Measurements from ENCODE around the gene OS9. TPM values are rescaled to one million over a fixed set of nuclear protein-coding genes. Genes with fewer than 3 reads are reported as not detected.

OS9 gene
- total RNA-seq, 1 donor from 2014 or later = 110 TPM

DNA sequence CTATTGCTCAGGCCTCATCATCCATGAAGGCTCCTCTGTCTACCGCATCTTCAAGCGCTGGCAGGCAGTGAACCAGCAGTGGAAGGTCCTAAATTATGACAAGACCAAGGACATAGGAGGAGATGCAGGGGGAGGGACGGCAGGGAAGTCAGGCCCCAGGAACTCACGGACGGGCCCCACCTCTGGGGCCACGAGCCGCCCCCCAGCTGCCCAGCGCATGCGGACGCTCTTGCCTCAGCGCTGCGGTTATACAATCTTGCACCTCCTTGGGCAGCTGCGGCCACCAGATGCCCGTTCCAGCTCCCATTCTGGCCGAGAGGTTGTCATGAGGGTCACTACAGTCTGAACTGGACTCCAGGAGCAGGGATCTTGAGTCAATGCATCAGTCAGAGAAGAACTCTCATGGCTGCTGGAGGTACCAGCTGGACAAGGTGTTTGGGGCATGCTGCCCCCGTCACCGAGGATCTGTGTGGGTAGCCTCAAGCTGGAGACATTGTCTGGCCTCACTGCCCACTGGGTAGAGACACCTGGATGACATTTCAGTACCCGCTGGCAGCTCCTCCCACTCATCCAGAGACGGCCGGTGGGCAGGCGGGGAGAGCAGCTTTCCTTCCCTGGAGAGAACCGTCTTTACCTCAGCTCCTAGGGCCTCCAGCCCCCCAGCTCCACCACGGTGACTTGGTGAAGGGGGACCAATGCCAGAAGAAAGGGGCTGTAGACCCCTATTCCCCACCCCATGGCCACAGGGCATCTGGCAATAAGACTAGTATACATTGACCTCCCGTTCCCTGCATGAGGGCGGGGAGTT lies 64.8 kb downstream of the OS9 start:
- intact Hi-C loops (cut with DNase I) = no loop called here
- DNase-seq (ENCODE audit: missing footprints) (no peak), ATAC-seq (no peak)

DNA sequence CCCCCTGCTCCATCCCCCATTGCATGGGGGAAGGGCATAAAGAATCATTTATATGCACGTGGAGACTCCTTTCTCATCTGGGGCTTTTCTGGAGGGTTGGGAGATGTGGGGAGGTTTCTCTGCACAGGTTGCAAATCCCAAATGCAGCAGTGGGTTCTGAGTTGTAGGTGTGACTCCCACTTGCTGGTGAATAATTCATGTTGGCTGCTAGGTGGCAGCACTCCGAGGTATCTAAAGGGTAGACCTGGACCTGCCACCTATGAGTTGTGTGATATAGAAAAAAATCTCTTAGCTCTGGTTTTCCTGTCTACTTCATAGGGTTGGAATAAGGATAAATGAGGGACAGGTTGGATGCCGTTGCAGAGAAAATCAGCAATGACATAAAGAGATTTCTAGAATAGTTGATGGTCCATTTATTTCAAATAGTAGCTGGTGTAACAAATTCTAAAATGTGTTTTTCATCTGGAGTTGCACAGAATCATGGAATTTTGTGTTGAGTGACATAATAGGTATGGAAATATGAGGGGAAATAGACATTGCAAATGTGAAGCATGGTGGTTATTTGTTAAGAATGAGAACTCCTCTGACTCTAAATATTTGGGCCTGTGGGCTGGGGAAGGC lies 65.5 kb downstream of the OS9 start:
- DNase-seq (ENCODE audit: missing footprints) = no peak
- ATAC-seq = no peak

DNA sequence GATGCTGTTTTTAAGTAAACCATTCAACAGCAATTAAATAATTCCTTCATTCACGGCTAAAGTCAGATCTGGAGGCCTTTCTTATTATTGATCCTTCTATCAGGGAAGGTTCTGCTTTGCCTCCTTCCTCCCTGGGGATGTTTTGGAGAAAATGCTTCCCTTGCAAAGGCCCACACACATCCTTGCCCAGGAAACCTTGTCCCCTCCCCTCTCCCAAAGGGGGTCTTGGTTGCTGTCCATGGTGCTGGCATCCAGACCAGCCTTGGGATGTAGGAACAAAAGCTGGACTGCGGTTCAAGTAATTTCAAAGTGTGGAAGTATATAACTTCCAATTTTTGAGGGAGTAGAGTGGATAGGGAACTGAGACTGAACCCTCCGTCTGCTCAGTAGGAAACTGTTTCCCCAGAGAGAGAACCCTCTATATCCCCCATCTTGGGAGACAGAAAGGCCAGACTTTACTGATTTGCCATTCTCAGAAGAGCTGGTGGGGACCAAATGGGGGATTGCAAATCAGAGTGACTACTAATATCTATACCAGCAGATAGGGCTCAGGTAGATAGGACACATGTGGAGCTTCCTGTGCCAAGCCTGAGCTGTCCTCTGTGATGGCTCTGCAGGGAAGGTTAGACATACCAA lies 66.5 kb downstream of the OS9 start:
- intact Hi-C loops (cut with DNase I) = no loop called here
- ATAC-seq (no peak), DNase-seq (ENCODE audit: missing footprints) (no peak)

More for the DNA sequence above, 65.5 kb downstream of the OS9 start:
- intact Hi-C loops (cut with DNase I) = no loop called here

DNA sequence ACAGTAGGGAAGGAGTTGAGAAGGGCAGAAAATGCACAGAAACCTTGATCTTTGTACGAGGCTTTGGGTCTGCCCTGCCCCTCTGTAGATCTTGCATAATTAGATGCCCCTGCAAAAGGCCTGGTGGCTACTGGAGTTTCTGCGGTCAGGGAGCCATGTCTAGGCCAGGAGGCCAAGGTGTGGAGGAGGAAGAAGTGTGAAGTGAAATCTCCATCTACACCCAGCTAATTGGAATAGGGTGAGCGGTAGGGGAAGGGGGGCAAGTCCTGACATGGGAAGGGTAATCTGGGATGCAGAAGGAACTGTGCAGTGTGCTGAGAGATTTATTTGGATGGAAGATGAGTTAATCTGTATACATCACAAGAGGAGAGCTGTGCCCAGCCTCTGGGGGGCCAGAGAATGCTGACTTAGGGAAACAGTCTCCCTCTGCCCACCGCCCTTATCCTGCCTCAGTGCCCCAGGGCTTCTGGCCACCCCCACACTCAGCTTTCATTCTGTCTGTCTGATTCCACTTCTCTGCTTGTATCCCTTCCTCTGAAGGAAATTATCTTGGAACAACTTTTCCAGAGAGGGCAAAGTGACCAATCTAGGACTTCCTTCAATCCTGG lies 67.6 kb downstream of the OS9 start:
- ATAC-seq = no peak

DNA sequence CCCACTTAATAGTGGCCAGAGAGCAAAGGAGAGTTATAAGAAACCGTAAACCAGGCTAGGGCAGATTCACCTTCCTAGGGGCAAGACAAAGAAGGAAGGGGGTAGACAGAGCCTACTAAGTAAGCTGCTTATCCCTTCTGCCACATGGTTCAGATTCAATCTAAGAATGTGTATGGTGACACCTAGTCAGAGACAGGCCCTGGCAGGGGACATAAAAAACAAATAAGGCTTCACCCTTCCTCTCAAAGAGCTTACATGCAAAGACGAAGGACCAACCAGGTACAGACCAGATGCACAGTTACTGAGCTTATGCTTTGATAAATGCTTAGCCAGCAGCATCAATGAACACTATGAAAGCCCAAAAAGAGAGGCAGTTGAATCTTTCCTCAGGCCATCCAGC lies 68.5 kb downstream of the OS9 start:
- ATAC-seq (no peak), DNase-seq (ENCODE audit: missing footprints) (no peak)
- intact Hi-C loops (cut with DNase I) = no loop called here

More for the DNA sequence above, 67.6 kb downstream of the OS9 start:
- no peak for DNase-seq (ENCODE audit: missing footprints)
- intact Hi-C loops (cut with DNase I) = no loop called here

DNA sequence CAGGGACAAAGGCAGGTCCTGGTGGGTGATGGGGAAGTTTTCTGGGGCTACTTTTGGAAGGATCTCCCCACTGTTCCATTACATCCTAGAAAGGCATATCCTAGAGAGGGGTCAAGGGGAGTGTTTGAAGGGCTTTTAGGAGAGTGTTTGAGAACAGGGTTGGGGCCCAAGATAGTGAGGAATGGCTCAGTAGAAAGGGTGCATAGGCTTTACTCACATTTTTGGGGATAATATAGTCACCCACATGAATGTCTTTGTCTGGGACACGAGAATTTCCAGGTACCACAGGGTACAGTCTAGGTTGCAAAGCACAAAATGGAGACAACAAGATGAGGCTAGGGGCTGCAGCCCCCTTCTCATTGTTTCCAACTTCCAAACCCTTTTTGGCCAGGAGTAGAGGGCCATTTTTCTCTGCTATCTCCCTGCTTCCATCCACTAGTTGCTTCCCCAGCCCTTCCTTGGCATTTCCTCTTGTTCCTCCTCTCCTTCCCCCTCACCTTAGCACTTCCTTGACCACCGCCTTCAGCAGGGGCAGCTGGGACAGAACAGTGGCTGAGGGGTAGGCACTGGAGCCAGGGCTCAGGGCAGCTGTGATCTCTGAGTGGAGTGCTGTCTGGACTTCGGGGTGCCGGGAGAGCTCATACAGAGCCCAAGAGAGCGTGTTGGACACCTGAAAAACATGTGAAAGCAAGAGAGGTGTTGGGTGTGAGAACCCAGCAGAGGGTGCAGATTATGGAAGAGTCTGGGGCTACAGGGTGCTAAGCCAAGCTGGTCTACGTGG lies 70.1 kb downstream of the OS9 start:
- DNase-seq (ENCODE audit: missing footprints) (no peak), ATAC-seq (no peak)
- intact Hi-C loops (cut with DNase I) = no loop called here

GRCh38 chr12:57764662-57765002 lies 70.7 kb downstream of the OS9 start:
- DNase-seq (ENCODE audit: missing footprints) (no peak), ATAC-seq (no peak)
- intact Hi-C loops (cut with DNase I) = no loop called here

DNA sequence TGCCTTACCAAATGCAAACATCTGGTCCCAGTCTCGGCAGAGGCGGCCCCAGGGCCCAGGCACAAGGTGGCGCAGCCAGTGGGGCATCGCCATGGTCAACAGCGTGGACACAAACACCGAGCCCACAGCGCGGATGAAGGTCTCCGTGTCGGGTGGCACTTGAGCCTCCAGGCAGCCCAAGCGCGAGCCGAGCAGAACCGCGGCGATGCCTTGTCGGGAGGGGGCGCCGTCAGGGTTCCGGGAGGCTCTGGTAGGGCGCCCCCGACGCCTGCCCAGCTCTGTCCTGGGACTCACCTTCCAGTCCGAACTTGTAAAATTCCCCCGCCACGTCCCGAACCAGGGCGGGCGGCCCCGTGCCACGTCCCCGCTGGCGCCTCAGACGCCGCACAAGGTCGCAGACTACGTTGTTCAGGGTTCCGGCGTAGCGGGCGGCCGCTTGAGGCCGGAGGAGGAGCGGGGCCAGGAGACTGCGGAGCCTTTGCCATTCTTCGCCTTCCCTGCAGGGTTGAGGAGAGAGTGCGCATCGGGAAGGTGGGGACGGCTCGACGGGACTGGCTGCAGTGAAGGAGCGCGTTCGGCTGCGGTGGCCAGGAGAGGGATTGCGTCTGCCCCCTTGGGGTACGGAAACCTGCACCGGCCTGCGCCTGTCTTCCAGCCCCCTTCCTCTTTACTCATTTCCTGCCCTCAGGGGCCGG lies 71.2 kb downstream of the OS9 start:
- peak; percentile 67 for DNase-seq (ENCODE audit: missing footprints)
- ATAC-seq = peak; percentile 55
- intact Hi-C loops (cut with DNase I) = no loop called here

GRCh38 chr12:57765698-57766463 lies 71.9 kb downstream of the OS9 start:
- DNase-seq (ENCODE audit: missing footprints) (peak; percentile 70), ATAC-seq (no peak)
- intact Hi-C loops (cut with DNase I) = no loop called here

GRCh38 chr12:57766464-57767304 lies 72.8 kb downstream of the OS9 start, which contains the start of gene CYP27B1:
CYP27B1 (minus strand) TSS chr12:57767078; CDS start chr12:57767041, 37 bp downstream.
- intact Hi-C loops (cut with DNase I) = no loop called here
- ATAC-seq = no peak
- peak; percentile 72 for DNase-seq (ENCODE audit: missing footprints)

- intact Hi-C loops (cut with DNase I) = no loop called here
- DNase-seq (ENCODE audit: missing footprints) (no peak), ATAC-seq (no peak)
Measured at GRCh38 chr12:57767305-57767698, 73.4 kb downstream of the OS9 start.

DNA sequence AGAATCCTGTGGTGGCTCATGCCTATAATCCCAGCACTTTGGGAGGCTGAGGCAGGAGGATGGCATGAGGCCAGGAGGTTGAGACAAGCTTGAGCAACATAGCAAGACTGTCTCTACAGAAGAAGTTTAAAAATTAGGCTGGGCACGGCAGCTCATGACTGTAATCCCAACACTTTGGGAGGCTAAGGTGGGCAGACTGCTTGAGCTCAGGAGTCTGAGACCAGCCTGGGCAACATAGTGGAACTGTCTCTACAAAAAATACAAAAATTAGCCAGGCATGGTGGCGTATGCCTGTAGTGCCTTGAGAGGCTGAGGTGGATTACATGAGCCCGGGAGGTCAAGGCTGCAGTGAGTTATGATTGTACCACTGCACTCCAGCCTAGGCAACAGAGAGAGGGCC lies 73.9 kb downstream of the OS9 start:
- ATAC-seq = no peak
- intact Hi-C loops (cut with DNase I) = no loop called here
- no peak for DNase-seq (ENCODE audit: missing footprints)

- DNase-seq (ENCODE audit: missing footprints) (no peak), ATAC-seq (no peak)
- intact Hi-C loops (cut with DNase I) = no loop called here
Measured at GRCh38 chr12:57769594-57769993, 75.7 kb downstream of the OS9 start.

DNA sequence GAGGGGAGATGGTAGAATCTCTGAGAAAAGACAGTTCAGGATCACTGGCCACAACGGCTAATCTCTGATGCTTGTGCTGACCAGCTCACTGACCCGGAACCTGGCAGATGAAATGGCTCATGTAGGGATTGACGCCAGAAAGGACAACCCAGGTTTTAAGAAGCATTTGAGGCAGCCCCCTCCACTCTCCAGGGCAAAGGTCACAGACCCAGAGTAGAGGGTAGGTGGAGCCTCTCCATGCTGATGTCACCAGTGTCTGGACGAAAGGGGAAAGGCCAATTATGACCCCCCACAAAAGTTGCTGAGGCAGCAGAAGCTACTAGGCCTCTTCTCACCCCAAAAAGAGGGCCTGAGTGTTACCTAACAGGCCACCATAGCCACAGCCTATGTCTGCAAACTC lies 76.8 kb downstream of the OS9 start:
- ATAC-seq (no peak), DNase-seq (ENCODE audit: missing footprints) (no peak)
- intact Hi-C loops (cut with DNase I) = no loop called here
